Activated naive CD8-positive, alpha-beta T cell (primary cell): ENCODE measurements around the gene PROSER2.
A peak's percentile ranks its signal among the peaks of the same experiment; 100 is the strongest.
"Not testable (repeated sequence)": the region's sequence is repeated elsewhere in the genome, so short reads cannot be mapped to it uniquely, and the experiment has no call there.

Experiments
- H3K27ac Mint-ChIP-seq: one replicate; pipeline ENCODE4 v1.8.0; 2021; ENCODE audit warnings: mixed read lengths
- H3K27me3 Mint-ChIP-seq: one replicate; pipeline ENCODE4 v1.8.0; 2021; ENCODE audit warnings: mixed read lengths
- H3K36me3 Mint-ChIP-seq: one replicate; pipeline ENCODE4 v1.8.0; 2021; ENCODE audit warnings: mixed read lengths
- H3K4me1 Mint-ChIP-seq: one replicate; pipeline ENCODE4 v1.8.0; 2021; ENCODE audit warnings: low read depth, mixed read lengths
- H3K4me3 Mint-ChIP-seq: one replicate; pipeline ENCODE4 v1.8.0; 2021; ENCODE audit warnings: mild to moderate bottlenecking, mixed read lengths
- H3K9me3 Mint-ChIP-seq: one replicate; pipeline ENCODE4 v1.8.0; 2021; ENCODE audit warnings: low read depth, mixed read lengths

PROSER2 gene

DNA sequence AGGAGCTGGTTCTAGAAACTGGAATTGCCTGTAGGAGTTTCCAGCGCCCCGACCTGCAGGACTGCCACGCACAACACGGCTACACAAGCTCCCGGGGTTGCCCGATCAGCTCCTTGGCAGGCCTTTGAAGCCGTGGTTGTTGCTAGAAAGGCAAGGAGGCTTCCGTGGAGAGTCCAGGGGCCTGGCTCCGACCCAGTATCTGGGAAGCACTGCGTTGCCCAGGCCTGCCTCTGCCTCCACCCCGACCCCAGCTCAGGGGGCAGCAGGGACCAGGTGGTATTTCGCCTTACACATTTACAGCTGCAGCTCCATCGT, 54.4 kb downstream of the PROSER2 start:
- Mint-ChIP-seq H3K27me3 (peaks cover 2% of the 10 kb centered on the region), H3K4me3 (no peak overlapping the region), H3K36me3 (no peaks in the 10 kb centered on the region), H3K9me3 (no peaks in the 10 kb centered on the region), H3K27ac (no peak overlapping the region), H3K4me1 (peaks cover 14% of the 10 kb centered on the region)

GRCh38 chr10:11878776-11879175, 55.6 kb downstream of the PROSER2 start:
- H3K27ac Mint-ChIP-seq = no peak overlapping the region
- H3K9me3 Mint-ChIP-seq = no peaks in the 10 kb centered on the region
- no peaks in the 10 kb centered on the region for H3K27me3 Mint-ChIP-seq
- H3K4me1 Mint-ChIP-seq = peaks cover 17% of the 10 kb centered on the region
- H3K4me3 Mint-ChIP-seq = no peak overlapping the region
- H3K36me3 Mint-ChIP-seq = no peaks in the 10 kb centered on the region

DNA sequence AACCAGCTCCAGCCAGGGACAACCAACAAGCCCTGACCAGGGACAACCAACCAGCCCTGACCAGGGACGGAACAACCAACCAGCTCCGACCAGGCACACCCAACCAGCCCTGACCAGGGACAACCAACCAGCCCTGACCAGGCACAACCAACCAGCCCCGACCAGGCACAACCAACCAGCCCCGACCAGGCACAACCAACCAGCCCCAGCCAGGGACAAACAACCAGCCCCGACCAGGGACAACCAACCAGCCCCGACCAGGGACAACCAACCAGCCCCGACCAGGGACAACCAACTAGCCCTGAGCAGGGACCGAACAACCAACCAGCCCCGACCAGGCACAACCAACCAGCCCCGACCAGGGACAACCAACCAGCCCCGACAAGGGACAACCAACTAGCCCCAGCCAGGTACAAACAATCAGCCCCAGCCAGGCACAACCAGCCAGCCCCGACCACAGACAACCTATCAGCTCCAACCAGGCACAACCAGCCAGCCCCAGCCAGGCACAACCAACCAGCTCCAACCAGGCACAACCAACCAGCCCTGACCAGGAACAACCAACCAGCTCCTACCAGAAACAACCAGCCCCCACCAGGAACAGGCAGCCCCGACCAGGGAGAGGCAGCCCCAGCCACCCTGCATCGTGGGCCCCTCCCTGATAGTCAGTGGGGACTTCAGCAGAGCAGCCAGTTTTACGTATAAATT, 56.4 kb downstream of the PROSER2 start:
- Mint-ChIP-seq H3K27me3 (no peaks in the 10 kb centered on the region), H3K27ac (no peak overlapping the region), H3K4me1 (peaks cover 12% of the 10 kb centered on the region), H3K4me3 (no peak overlapping the region), H3K9me3 (no peaks in the 10 kb centered on the region), H3K36me3 (no peaks in the 10 kb centered on the region)

DNA sequence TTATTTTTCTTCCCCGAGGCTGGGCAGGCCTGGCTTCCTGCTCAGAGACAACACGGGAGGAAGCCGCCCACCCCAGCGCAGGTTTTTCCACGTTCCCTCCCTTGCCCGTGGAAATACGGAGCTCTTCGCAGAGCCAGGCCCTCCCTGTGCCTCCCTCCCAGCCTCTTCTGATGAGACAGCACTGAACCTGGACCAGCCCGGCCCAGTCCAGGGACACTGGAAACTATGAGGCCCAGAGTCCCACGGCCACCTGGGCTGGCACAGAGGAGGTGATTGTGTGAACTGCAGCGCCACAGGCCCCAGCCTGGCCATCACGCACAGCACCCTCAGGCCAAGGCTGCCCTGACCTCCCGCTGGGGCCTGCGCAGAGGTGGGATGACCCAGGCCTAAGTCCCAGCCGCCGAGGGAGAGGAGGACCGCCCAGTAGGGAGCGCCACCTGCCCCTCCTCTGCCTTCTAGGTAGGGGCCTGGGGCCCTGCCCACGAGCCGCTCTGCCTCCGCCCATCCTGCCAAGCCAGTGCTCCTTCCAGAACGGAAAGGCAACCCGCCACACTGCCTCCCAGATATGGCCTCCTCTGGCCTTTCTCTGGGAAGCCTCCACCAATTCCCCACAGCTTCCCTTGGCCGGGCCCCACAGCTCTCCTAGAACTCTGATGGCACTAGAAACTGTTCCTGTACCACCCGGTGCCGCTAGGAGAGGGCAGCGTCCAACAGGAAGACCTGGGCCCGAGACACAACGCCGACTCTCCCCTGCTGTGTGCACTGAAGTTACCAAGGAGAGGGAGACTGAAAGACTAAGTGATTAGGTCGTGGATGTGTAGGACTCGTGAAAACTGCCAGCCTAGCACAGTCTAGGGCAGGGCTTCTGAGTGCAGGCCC, 57.2 kb downstream of the PROSER2 start:
- Mint-ChIP-seq H3K36me3 (no peaks in the 10 kb centered on the region), H3K9me3 (no peaks in the 10 kb centered on the region), H3K4me1 (peaks cover 4% of the 10 kb centered on the region), H3K4me3 (no peak overlapping the region), H3K27ac (no peak overlapping the region), H3K27me3 (no peaks in the 10 kb centered on the region)

- Mint-ChIP-seq H3K36me3 (no peaks in the 10 kb centered on the region), H3K27me3 (no peaks in the 10 kb centered on the region), H3K4me1 (peaks cover 4% of the 10 kb centered on the region), H3K27ac (no peak overlapping the region), H3K9me3 (no peaks in the 10 kb centered on the region), H3K4me3 (no peak overlapping the region)
These were observed 57.9 kb downstream of the PROSER2 start for GRCh38 chr10:11881030-11881476.

- Mint-ChIP-seq H3K4me3 (no peak overlapping the region), H3K36me3 (no peaks in the 10 kb centered on the region), H3K4me1 (peaks cover 4% of the 10 kb centered on the region), H3K9me3 (no peaks in the 10 kb centered on the region), H3K27me3 (no peaks in the 10 kb centered on the region), H3K27ac (peak overlapping the region; percentile 11)
These were observed 58.6 kb downstream of the PROSER2 start for GRCh38 chr10:11881477-11882417.

- Mint-ChIP-seq H3K27ac (no peak overlapping the region), H3K4me1 (peaks cover 4% of the 10 kb centered on the region), H3K9me3 (no peaks in the 10 kb centered on the region), H3K36me3 (no peaks in the 10 kb centered on the region), H3K27me3 (no peaks in the 10 kb centered on the region), H3K4me3 (no peak overlapping the region)
These were observed 59.7 kb downstream of the PROSER2 start for GRCh38 chr10:11882646-11883375.

DNA sequence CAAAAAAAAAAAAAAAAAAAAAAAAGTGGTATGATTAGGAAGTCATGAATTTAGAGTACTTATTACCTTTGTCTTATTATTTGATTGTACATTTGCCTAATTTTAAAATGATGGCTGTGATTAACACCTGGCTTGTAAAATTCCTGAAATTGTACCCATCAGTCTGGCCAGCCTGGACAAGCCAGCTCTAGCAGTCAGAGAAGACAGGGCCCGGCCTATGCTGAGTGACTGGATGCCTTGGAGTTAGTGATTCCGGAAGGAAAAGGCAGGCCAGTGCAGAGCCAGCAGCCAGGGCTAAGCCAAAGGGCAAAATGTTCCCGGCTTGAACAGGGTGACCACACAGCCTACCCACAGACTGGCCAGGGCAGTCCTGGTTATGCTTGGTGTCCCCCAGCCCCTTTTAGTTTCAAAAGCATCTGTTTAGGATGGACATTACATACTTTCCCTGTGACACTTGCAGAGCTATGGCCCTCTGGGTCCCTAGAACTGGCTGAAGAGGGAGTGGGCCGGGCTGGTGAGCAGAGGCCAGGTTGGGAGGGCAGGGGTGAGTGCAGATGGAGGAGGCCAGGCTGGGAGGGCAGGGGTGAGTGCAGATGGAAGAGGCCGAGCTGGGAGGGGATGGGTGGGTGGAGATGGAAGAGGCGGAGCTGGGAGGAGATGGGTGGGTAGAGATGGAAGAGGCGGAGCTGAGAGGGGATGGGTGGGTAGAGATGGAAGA, 61.7 kb downstream of the PROSER2 start:
- H3K27ac Mint-ChIP-seq = no peak overlapping the region
- H3K36me3 Mint-ChIP-seq = no peaks in the 10 kb centered on the region
- H3K27me3 Mint-ChIP-seq = no peaks in the 10 kb centered on the region
- peaks cover 4% of the 10 kb centered on the region for H3K4me1 Mint-ChIP-seq
- no peak overlapping the region for H3K4me3 Mint-ChIP-seq
- H3K9me3 Mint-ChIP-seq = no peaks in the 10 kb centered on the region

- Mint-ChIP-seq H3K9me3 (no peaks in the 10 kb centered on the region), H3K27me3 (no peaks in the 10 kb centered on the region), H3K36me3 (no peaks in the 10 kb centered on the region), H3K4me1 (peaks cover 4% of the 10 kb centered on the region), H3K27ac (no peak overlapping the region), H3K4me3 (no peak overlapping the region)
These were observed 62.4 kb downstream of the PROSER2 start for GRCh38 chr10:11885437-11886137.

- H3K36me3 Mint-ChIP-seq = no peaks in the 10 kb centered on the region
- H3K4me1 Mint-ChIP-seq = peaks cover 4% of the 10 kb centered on the region
- no peaks in the 10 kb centered on the region for H3K27me3 Mint-ChIP-seq
- H3K27ac Mint-ChIP-seq = no peak overlapping the region
- H3K4me3 Mint-ChIP-seq = no peak overlapping the region
- H3K9me3 Mint-ChIP-seq = no peaks in the 10 kb centered on the region
These were observed 63.0 kb downstream of the PROSER2 start for GRCh38 chr10:11886138-11886474.

DNA sequence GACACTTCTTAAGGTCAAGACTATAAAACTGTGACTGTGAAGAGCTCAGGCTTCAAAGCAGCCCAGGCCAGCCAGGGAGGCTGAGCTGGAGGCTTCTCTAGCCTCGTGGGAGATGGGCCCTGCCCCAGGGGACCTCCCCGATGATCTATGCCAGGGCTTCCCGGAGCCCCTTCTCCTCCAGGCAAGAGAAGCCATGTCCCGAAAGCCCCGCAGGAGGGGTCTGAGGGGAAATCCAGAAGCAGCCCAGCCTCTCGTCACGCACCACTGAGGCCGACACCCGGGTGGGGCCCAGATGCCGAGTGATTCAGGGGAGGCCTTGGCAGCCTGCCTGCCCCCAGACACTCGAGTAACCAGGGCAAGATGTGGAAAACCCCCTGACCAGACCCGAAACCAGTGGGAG, 63.7 kb downstream of the PROSER2 start:
- Mint-ChIP-seq H3K9me3 (no peaks in the 10 kb centered on the region), H3K27ac (no peak overlapping the region), H3K4me3 (no peak overlapping the region), H3K4me1 (peaks cover 4% of the 10 kb centered on the region), H3K36me3 (no peaks in the 10 kb centered on the region), H3K27me3 (no peaks in the 10 kb centered on the region)

GRCh38 chr10:11887381-11888227, 64.4 kb downstream of the PROSER2 start:
- H3K4me3 Mint-ChIP-seq = no peak overlapping the region
- H3K4me1 Mint-ChIP-seq = peaks cover 2% of the 10 kb centered on the region
- H3K27me3 Mint-ChIP-seq = no peaks in the 10 kb centered on the region
- no peaks in the 10 kb centered on the region for H3K36me3 Mint-ChIP-seq
- no peaks in the 10 kb centered on the region for H3K9me3 Mint-ChIP-seq
- no peak overlapping the region for H3K27ac Mint-ChIP-seq

DNA sequence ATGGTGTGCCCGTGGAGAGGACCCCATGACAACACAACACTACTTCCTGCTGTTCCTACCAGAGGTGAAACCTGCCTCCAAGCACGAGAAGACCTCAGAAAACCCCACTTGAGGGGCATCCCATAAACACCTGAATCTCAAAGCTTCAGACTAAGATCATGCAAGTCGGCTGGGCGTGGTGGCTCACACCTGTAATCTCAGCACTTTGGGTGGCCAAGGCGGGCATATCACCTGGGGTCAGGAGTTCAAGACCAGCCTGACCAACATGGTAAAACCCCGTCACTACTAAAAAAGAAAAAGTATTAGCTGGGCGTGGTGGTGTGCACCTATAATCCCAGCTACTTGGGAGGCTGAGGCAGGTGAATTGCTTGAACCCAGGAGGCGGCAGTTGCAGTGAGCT, 66.1 kb downstream of the PROSER2 start:
- not testable (repeated sequence) for H3K4me1 Mint-ChIP-seq, H3K27ac Mint-ChIP-seq, H3K9me3 Mint-ChIP-seq, H3K4me3 Mint-ChIP-seq, H3K27me3 Mint-ChIP-seq, H3K36me3 Mint-ChIP-seq
